HG03135 (cell line): ENCODE measurements around the gene KIF26B.

Experiments
- ATAC-seq: cut with Tn5 transposase; IDR thresholded peaks from one replicate; pipeline ENCODE4 v1.9.1; 2021; ENCODE audit warnings: mild to moderate bottlenecking, moderate library complexity; ENCODE audit not compliant: unreplicated experiment

The KIF26B gene

DNA sequence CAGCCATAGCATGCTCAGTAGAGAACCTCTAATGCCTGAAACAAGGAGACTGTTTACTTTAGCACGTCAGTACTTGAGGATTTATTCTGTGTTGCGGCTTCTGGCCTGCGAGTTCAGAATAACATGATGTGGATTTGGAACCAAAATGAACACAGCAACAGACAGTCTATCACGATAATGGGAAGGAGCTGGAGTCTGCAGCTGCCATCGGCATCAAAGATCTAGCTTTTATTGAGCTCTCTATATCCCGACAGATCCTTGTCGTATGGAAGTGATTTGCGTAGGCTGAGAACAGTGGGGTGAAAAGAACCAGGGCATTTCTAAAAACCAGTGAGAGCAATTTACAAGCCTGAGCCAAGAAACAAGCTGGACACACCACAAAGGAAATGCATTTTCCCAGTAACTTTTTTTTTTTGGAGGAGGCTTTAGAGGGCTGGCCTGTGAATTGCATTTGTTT, 294.2 kb downstream of the KIF26B start:
- ATAC-seq: no peak

- ATAC-seq: no peak
Measured at GRCh38 chr1:245453541-245453940, 298.8 kb downstream of the KIF26B start.

GRCh38 chr1:245454051-245454450, 299.3 kb downstream of the KIF26B start:
- ATAC-seq: no peak

- ATAC-seq: no peak
Measured at GRCh38 chr1:245457562-245457961, 302.8 kb downstream of the KIF26B start.

DNA sequence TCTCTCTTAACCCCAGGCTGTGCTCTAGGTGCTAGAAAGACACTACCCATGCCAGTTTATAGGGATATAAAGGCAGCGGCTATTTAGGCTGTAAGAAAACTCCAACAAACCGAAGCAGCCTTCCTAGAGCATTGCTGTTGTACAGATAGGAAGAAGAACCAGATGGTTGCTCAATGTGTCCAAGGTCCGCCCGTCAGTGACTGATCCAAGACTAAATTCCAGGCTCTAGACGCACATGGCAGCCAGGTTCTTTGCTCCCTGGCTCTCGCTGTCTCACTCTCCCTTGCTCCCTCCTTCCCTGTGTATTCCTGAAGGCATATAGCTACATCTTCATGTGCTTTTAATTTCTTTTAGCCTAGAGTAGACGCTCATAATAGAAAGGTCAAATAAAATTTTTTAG, 303.4 kb downstream of the KIF26B start:
- ATAC-seq: no peak

DNA sequence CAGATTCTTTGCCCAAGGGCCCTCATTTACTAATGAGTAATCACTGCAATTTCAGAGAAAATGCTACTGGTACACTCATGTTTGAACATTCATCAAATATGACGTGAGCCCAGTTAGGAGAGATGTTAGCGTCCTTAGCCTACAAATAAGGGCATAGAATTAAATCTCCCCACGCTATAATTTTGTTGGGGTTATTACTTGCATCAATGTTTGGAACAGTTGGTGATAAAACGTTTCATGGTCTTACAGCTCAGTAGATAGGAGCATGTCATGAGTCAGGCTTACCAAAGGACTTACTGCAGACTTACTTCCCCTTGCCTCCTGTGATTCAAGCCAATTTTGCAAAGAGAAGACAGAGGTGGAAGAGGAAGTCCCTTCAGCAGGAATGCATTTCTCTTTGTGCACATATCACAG, 304.0 kb downstream of the KIF26B start:
- ATAC-seq: no peak

DNA sequence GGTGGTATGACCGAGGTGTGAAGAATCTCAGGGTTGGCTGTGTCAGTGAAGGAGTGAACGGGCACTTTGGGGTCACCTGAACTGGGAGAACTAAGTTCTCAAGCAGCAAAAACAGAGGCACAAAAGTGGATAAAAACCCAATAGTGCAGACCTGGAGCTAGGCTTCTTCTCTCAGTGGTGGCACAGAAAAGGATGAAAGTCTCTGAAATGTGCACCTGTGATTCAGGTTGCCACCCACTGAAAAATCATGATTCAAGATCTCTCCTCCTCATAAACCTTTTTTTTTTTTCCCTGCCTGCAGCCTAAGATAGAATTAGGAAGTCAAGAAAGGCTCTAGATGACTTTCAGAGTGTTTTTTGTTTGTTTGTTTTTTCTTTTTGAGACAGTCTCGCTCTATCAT, 304.8 kb downstream of the KIF26B start:
- ATAC-seq: no peak

- no peak for ATAC-seq
Measured at GRCh38 chr1:245461681-245462080, 306.9 kb downstream of the KIF26B start.

DNA sequence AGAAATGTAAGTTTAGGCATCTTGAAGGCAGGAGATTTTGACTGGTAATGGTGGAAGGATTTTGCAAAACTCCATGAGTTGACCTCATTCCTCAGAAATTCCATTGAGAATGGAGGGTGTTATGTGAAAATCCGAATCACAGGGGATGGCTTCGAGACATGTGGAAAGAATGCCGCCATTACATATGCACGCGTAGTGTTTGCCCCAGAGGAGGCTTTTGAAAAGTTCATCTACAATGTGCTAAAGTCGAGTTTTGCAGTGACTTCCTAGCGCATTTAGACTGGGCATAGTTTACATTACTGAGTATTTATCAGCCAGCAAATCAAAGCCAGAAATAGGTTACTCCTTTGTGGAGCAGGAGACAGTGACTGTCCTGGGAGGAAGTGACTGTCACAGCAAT, 307.4 kb downstream of the KIF26B start:
- ATAC-seq: no peak

DNA sequence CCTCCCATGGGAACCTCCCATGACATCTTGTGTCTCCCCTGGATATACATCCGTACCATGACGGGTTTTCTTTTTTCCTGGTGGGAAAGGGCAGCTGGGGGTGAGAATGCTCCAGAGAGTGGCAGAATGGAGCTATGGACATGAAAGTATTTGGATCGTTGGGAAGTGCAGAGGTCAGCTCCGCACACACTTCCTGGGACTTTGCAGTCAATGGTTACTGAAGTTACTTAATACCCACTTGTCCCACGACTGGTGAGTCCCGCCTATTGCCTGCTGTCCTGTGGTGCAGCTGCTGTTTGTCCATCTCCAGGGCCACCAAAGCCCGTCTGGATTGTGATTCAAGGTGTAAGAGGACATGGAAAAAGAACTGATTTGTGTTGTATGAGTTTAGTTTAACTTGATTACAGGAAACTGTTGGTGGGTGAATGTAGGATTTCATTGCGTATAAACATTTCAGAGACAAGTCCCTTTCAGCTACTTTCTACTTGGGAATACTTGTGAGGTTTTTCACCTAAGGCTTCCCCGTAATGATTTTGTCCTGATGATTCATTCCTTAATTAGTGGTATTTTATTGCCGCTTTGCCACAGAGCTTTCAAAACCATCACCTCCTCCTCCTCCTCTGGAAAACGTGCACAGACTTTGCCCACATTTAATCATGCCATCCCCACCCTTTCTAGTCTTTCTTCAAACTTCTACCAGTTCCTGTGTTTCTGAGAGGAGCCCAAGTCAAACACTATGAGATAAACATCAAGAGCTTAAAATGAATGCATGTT, 308.8 kb downstream of the KIF26B start:
- no peak for ATAC-seq

- no peak for ATAC-seq
Measured at GRCh38 chr1:245464290-245464689, 309.5 kb downstream of the KIF26B start.

DNA sequence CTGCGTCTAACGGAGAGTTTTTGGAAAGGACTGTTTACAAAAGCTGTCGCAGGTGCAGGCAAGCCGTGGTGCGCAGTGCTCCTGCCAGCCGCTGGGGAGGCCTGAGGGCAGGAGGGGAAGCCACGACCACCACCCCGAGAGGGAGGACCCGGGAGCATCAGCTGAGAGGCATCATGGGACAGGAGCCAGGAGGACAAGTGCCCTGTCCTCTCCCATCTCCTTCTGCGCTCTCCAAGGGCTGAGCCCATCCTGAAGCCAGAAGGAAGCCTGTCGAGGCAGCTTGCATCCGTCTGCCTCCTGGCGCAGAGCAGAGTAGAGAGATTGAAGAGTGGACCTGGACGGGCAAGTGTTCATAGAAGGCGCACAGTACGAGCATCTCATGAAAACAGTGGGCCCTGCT, 310.9 kb downstream of the KIF26B start:
- no peak for ATAC-seq

DNA sequence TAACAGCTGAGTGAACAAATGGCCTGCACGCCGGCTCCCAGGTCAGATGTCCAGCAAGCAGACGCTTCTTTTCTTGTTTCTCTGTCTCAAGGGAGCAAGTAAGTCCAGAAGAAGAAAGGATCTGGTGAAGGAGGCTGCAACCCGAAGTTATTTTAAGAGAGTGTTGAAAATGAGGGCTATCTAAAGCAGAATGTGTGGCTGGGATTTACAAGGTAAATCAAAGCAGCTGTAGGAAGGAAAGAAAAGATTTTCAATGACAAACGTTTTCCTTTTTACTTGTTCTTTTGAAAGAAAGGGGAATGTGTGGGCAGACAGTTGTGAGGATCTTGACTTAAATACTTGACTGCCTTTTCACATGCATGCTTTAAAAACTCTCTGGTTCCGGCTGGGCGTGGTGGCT, 311.5 kb downstream of the KIF26B start:
- ATAC-seq: no peak

GRCh38 chr1:245467804-245468203, 313.0 kb downstream of the KIF26B start:
- no peak for ATAC-seq

GRCh38 chr1:245469006-245469405, 314.2 kb downstream of the KIF26B start:
- ATAC-seq: no peak

GRCh38 chr1:245469734-245470133, 314.9 kb downstream of the KIF26B start:
- ATAC-seq: no peak

DNA sequence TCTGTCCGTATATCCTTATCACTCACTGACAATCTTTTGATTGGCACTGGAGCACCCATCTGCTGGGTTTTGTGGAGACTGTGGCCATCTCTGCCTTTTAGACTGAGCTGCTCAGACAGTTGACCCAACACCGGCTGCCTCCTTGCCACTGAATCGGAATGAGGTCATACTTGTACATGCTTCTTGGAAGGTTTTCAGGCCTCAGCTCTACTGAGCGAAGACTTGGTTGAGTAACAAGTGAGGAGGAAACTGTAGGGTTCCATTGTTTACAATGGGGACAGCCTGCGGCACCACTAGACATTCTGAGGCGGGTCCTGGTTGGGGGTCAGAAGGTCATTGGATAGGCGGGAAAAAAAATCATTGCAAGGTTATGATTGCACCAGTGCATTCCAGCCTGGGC, 320.3 kb downstream of the KIF26B start:
- no peak for ATAC-seq

DNA sequence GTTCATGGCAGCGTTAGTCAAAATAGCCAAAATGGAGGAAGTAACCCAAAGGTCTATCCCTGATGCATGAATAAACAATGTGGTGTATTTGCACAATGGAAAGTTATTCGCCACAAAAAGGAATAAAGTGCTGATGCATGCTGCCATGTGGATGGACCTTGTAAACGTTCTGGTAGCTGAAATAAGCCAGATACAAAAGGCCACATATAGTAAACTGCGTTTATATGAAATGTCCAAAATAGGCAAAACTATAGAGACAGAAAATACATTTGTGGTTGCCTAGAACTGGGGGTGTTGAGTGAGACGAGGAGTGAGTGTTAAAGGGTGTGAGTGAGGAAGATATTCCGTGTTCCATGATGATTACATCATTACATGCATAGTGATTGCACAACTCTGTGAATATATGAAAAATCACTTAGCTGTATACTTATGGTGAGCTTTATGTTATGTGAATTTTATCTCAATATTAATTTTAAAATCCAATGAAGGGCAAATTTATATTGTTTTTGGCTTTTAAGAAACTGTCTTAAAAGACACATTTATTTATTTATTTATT, 321.3 kb downstream of the KIF26B start:
- no peak for ATAC-seq

- no peak for ATAC-seq
Measured at GRCh38 chr1:245477941-245478340, 323.2 kb downstream of the KIF26B start.

GRCh38 chr1:245480393-245481120, 325.8 kb downstream of the KIF26B start:
- no peak for ATAC-seq

GRCh38 chr1:245481261-245481660, 326.5 kb downstream of the KIF26B start:
- ATAC-seq: no peak

DNA sequence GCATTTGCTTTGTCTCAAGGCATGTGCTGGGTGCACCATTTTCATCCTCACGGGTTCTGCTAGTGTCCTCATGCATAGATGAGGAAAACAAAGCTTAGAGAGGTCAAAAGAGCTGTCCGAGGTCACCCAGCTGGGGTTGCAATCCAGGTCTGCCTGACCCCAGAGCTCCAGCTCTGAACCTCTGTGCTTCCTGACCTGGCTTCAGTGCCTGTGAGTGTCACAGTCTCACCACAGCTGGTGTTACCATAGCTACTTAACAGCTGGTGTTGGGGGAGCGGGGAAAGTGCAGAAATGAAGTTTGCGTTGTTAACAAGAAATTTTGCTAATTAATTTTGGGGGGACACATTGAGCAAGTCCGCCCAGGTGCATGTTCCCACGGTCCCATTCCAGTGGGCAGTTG, 328.5 kb downstream of the KIF26B start:
- no peak for ATAC-seq
